A172 (cell line): ENCODE data around the gene NUPR1. TPM values are rescaled to one million over a fixed set of nuclear protein-coding genes. Genes with fewer than 3 reads are reported as not detected.
"Not testable (repeated sequence)": the region's sequence is repeated elsewhere in the genome, so short reads cannot be mapped to it uniquely, and the experiment has no call there.

ENCODE experiments used
- DNase-seq: peaks from one replicate; pipeline ENCODE4 v3.0.0-alpha.2; 2015; ENCODE audit warnings: low spot score
- total RNA-seq: library from RNA; depleted of rRNA; stranded (reverse); fragments of >200 nt; shearing (Covaris generic); gene quantifications from 2 replicates; pipeline ENCODE4 v1.2.3, GENCODE V29; 2014; rRNA removed

NUPR1 gene, protein sequence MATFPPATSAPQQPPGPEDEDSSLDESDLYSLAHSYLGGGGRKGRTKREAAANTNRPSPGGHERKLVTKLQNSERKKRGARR
- 12.8 and 72.5 TPM in 2 replicates for total RNA-seq

DNA sequence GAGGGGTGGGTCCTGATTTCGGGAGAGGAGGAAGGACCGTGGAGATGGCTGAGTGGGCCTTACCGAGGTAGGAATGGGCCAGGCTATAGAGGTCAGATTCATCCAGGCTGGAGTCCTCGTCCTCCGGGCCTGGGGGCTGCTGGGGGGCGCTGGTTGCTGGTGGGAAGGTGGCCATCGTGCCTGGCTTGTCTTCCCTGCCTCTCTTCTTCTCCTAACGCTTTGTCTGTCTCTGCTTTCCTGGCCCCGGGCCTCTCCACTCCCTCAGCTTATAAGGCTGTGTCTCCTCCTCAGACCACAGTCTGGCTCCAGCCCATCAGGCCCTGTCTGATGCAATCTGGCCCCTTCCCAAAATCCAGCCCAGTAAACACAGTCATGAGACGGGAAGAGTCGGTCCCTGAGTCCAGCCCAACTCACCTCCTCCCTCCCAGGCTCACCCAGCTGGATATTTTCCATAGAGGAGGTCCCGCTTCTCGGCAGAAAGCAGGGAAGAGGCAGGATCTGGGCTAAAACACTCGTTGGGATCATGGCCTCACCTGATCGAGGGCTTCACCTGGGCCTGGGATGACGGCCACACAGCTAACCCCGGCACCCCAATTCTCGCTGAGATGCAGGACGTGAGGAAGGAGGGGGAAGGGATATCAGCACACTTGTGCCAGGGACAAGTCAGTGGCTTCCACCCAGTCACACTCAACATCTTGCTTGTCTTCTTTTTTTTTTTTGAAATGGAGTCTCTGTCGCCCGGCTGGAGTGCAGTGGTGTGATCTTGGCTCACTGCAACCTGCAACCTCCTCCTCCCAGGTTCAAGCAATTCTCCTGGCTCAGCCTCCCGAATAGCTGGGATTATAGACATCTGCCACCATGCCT lies at the start of gene NUPR1:
Gene NUPR1, minus strand, starts transcription at position 242 of the 864 bp plus-strand sequence. Its CDS starts 67 bp downstream, at position 175.
- DNase-seq, result peak; percentile 97

DNA sequence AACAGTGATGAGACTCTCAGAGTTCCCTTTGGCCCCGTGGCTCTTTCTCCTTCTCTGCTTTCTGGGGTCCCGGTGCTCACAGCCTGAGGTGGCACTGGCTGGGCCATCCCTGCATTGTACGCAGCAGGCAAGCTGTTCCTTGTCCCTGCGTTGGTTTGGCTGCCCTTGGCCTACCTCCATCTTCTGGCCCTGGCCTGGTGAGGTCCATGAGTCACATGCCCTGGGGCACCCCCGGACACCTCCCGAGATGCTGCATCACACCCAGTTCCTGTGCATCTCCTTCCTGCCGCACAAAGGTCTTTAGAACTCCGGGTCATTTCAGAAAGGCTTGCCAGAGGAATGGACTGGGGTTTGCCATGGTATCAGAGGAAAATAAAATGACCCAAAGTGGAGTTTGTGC lies 48.6 kb upstream of the NUPR1 start:
- peak; percentile 79 for DNase-seq

DNA sequence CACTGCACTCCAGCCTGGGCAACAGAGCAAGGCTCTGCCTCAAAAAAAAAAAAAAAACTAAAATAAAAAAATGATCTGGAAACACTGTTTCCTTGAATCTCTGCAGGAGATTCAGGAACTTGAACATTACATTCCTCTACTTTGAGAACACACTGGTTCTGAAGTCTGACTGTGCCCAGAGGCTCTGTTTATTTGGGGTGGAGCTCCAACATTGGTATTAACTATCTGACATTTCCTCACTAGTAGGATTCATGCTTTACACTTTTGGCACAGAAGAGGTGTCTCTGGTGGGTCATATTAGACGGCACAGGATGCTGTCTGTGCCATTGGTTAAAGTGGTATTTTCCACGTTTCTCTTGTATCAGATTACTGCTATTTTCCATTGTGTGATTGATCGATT lies 47.7 kb upstream of the NUPR1 start:
- no peak for DNase-seq

DNA sequence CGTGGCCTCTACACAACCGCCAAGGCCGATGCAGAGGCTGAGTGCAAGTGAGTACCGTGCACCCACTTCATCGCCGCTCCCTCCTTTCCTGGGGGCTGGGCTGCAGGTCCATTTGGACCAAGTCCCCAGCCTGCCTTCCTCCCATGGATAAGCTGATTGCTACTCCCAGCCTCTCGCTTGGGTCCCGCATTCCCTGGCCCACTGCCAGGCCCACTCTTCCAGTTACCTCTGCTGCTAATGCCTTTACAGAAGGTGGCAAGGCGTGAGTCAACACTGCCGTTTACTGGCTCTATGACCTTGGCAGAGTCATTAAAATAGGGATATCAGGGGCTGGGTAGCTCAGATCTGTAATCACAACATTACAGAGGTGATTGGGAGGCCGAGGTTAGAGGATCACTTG lies 46.9 kb upstream of the NUPR1 start:
- DNase-seq, result no peak

DNA sequence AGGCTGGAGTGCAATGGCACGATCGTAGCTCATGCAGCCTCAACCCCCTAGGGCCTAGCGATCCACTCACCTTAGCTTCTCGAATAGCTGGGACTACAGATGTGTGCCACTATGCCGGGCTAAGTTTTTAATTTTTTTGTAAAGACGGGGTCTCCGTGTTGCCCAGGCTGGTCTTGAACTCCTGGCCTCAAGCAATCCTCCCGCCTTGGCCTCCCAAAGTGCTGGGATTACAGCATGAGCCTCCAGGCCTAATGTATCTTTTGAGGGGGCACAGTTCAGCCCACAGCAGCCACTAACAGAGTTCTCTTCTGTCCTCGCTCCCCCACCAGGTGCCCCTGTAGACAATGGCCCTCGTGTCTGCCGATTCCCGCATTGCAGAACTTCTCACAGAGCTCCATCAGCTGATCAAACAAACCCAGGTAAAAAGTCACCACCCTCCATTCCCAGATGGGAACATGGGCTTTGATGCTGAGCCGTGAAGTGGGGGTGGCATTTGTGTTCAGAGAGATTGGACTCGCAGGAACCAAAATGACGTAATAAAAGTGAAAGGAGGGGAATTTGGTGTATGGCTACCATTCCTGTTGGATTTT lies 42.0 kb upstream of the NUPR1 start:
- DNase-seq, result no peak

DNA sequence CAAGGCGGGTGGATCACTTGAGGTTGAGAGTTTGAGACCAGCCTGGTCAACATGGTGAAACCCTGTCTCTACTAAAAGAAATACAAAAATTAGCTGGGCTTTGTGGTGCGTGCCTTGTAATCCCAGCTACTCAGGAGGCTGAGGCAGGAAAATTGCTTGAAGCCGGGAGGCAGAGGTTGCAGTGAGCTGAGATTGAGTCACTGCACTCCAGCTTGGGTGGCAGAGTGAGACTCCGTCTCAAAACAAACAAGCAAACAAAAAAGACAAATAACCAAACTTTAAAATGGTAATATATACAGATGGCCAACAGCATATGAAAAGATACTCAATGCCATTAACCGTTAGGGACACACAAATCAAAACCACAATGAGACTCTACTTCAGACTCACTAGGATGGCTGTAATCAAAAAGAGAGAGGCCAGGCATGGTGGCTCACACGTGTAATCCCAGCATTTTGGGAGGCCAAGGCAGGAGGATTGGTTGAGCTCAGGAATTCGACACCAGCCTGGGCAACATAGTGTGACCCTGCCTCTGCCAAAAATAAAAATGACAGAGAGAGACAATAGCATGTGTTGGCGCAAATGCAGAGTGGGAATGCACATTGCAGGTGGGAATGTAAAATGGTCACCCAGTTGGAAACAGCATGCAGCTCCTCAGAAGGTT lies 36.8 kb upstream of the NUPR1 start:
- DNase-seq, result no peak

DNA sequence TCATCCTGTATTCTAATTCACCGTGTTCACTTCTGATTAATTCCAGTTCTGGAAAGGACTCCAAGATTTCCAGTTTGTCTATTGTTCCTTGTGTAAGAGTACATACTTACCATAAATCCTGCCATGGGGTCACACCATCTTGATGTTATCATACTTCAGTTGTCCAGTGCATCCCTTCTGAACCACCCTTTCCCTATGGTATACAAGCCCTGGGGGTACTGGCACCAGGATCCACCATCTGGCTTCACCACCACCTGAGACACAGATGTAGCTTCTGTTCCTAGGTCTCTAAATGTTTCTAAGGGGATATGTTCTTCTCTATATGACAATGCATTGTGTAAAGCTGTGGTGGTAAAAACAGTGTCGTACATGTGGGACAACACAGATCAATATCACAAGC lies 36.2 kb upstream of the NUPR1 start:
- DNase-seq, result no peak

DNA sequence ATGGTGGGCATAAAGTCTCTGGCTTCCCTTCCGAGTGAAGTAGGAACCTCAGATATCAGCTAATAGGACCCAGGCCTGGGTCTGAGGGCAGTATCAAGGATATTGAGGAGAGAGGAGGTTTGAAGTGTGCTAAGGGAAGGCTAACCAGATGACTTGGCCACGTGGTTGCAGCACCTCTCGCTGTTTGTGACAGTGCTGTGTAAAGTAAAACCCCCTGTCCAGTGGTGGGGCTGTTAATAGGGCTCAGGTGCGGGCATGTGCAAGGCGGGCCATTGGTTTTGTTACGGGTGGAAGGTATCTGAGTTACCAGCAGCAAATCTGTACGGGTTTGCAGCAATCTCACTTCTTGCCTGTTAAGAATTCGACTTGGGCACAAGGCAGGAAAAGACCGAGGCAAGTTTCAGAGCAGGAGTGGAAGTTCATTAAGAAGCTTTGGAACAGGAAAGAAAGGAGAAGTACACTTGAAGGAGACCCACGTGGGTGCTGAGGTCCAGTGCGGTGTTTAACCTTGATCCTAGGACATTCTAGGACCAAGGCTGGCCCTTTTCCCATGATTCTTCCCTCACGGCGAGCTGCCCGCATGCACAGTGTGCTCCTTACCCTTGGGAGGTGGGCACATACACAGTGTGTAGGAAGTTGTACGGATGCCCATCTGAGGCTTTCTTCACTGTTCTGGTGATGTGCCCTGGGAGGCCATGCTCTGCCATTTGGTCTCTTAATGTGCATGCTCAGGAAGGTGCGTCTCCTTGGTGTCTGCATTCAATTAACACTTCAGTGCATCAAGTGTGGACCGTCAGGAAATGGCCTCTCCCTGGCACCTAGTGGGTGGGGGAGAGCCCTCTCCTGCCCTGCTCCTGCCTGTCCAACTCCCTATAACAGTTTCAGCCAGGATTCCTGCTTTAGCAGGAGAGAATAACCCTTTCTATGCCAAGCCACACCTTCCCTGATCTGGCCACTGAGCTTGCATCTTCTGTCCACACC lies 35.3 kb upstream of the NUPR1 start:
- no peak for DNase-seq

DNA sequence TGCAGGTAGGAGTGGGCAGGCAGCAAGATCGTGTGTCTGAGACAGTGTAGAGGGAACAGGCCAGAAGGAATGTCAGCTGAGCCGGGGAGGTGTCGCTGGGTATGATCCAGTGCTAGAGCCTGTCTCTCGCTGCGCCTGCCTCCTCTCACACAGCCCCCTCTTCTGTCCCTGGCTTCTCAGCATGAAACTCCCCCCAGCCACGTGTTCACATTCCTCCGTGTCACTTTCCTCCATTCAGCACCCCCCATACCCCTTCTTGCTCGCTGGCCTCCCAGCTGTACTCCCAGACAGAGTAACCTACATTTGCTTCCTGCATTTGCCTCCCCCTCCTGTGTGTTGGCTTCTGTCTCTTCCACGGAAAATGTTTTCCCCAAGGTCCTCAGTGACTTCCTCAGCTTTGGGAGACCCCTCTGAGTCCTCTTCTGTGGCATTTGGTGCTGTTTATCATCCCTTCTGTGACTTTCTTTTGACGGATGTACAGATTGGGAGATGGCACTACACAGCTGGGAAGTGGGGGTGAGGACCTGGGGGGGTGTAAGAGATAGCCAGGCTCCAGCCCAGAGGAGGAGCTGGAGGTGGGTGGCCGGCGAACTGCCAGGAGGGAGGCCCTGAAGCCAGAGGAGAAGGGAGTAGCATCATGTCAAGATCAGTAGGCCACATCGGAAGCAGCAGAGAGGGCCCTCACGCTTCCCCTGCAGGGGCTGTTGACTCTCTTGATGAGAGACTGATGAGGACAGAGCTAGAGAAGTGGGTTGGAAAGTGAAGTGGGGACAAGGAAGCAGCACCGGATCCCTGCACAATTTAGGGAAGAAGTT lies 34.1 kb upstream of the NUPR1 start:
- DNase-seq, result no peak

DNA sequence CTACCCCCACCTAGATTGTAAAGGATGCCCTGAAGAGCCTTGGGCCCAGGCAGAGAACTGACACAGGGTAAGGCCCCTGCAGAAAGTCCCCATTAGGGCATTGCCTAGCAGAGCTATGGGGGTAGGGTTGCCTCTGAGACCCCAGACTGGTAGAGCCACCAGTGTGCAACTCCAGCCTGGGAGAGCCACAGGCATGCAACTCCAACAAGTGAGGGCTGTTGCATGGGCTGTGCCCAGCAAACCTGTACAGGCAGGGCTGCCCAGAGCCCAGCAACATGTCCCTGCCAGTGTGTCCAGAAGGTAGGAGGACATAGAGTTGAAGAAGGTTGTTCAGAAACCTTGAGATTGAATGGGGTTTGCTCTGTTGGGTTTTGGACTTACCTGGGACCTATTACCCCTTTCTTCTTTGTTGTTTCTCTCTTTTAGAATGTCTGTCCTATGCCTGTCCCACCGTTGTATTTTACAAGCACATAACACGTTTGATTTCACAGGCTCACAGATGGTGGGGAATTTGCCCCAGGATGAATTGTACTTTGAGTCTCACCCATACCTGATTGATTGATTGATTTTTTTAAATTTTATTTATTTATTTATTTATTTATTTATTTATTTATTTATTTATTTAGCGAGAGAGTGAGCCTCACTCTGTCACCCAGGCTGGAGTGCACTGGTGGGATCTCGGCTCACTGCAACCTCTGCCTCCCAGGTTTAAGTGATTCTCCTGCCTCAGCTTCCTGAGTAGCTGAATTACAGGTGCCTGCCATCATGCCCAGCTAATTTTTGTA lies 31.4 kb upstream of the NUPR1 start:
- no peak for DNase-seq

DNA sequence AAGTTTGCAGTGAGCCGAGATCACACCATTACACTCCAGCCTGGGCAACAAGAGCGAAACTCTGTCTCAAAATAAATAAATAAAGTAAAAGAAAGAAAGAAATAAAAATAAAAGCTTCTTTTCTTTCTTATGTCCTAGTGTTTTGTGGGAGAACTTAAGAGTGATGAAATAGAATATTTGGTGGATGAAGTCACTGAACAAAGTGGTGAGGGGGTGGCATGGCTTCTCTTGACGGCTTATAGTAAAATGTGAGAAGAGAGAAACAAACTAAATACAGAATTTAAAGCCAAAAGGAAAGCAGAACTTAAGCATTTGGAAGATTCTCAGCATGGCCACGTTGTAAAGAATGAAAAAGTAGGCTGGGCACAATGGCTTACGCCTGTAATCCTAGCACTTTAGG lies 30.2 kb upstream of the NUPR1 start:
- DNase-seq, result no peak

DNA sequence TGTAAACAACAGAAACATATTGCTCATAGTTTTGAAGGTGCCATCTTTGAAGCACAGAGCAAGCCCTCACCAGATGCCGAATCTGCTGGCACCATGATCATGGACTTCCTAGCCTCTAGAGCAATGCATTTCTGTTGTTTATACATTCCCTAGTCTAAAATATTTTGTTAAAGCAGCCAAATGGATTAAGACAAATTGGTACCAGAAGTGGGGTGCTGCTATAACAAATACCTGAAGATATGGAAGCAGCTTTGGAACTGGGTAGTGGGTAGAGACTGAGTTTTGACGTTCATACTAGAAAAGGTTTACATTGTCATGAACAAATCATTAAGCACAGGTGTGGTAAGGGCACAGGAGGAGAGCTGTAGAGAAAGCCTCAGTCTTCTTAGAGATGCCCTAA lies 28.5 kb upstream of the NUPR1 start:
- DNase-seq, result no peak

DNA sequence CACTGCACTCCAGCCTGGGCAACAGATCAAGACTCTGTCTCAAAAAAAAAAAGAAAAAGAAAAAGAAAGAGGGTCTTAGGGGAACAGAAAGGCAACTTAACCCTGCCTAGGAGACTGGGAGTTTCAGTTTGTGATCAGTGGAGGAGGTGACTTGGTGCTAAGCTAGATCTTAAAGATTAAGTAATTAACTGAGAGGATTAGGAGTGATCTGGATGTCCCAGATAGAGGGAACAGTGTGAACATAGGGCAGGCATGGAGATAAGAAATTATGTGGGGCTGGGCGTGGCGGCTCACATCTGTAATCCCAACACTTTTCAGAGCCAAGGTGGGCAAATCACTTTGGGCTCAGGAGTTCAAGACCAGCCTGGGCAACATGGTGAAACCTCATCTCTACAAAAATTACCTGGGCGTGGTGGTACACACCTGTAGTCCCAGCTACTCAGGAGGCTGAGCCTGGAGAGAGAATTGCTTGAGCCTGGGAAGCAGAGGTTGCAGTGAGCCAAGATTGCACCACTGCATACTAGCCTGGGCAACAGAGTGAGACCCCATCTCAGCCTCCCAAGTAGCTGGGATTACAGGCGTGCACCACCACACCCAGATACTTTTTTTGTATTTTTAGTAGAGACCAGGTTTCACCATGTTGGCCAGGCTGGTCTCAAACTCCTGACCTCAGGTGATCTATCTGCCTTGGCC lies 27.6 kb upstream of the NUPR1 start:
- DNase-seq, result not testable (repeated sequence)

DNA sequence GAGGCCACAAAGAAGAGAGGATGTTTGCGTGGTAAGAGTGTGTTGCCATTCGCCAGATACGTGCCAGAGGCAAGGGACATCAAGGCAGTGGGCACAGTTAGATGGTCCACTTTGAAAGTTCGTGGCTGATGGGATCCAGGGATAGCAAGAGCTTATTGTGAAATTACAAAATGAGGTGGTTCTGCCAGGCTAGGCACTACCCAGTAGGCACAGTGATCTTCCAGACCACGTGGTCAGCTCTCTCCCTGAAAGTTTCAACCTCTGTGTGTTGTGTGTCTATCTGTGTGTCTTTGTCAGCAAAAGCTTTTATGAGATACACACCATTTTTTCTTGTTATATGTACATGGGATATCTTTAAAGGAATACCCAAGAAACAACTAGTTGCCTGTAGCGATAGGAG lies 24.4 kb upstream of the NUPR1 start:
- no peak for DNase-seq

DNA sequence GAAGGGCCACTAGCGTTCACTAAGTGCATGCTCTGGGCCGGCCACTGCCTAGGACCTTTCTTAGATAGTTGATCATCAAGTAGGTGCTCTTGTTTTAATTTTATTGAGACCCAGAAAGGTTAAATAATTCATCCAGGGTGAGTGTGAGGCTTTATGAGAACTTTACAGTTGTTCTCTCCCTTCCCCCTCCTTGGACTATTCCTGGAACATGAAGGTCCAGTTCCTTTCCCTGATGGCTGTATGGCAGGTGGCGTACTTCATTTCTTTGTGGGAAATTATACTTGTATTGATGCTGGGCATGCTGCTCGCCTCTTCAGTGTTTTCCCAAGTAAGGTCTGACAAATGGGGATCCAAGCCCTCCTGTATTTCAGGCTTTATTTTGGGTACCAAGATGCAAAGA lies 23.4 kb upstream of the NUPR1 start:
- DNase-seq, result no peak

DNA sequence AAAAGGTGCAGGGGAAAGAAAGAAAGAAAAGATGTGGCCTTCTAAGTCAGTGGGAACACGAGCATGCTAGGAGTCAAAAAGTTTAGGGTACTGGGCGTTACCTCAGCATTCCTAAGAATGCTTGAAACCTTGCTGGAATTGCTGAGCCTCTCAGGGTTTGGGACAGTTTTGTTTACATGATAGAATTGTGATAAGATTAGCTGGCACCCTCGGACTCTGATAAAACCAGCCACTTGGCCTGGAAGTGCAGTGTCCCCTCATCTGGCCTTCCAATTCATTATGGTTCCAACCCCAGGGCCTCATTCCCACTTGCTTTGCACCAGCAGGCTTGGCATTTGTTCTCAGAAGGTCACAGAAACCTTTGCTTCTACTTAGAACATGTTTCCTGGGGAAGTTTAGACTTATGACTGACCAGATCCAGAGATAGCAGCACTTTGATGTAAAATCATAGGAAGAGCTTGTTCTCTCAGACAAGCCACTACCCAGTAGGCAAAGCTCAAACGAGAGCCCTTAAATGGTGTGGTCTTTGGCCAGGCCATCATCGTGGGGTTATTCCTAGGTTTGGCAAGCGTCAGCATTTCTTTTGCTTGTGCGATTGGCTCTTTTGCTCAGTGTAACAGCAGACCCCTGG lies 22.9 kb upstream of the NUPR1 start:
- DNase-seq, result peak; percentile 8

DNA sequence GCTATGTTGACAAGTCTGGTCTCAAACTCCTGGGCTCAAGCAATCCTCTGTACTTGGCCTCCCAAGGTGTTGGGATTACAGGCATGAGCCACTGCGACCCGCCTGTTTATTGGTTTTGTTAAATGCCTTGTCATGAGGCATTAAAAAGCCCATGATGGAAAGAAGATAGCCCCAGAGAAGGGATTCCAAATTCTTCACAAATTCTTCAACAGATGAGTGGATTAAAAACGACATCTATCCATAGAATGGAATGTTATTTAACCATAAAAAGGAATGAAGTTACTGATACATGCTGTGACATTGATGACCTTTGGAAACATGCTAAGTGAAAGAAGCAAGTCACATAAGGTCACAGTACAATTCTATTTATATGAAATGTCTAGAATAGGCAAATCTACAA lies 19.7 kb upstream of the NUPR1 start:
- DNase-seq, result no peak

DNA sequence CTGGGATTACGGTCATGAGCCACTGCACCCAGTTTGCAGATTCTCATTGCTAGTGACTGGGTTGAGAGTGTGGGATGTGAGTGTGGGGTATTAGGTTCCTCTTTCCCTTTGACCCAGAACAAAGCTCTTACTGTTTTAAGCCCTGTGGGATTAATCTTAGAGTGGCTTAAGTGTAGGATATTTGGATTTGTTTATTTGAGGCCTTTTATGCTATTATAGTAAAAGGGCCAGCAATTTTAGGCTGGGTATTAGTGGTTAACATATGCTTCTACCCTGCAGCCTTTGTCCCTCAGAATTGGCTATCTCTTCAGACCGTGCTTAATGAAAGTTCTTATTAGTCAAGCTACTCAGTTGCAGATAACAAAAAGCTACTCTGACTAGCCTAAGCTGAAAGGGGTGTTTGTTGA lies 18.1 kb upstream of the NUPR1 start:
- no peak for DNase-seq

DNA sequence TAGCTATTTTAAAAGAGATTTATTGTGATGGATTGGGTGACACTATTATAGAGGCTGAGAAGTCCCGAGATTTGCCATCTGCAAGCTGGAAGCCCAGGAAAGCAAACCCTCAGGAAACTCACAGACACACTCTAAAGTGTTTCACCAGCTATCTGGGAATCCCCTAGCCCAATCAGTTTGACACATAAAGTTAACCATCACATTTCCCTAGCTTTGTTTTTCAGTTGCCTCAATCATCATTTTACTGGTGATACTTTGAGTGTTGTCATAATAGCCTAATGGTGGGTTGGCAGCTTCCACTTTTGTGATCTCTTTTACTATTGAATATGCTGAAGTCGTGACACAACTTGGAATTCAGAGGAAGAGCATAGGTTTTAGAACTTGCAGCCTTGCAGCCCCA lies 16.8 kb upstream of the NUPR1 start:
- no peak for DNase-seq
